ENCODE results near the gene OR1M1.

The OR1M1 gene

GRCh38 chr19:9086761-9087160, at the start of gene OR1M1:
Gene OR1M1 (plus strand): TSS chr19:9087061. CDS start chr19:9093245, 6,184 bp downstream.
- DNase-seq (ENCODE audit: low read depth), result no peak
- H3K4me3 ChIP-seq (ENCODE audit: low read length), result no peak within 1 kb of the TSS
- TF ChIP-seq CTCF (IDR thresholded peaks at IDR 0.05; ENCODE audit: insufficient read depth, low read depth, low read length, missing control alignments), result no peak

GRCh38 chr19:9037400-9038062, 49.3 kb upstream of the OR1M1 start:
- DNase-seq (ENCODE audit: low read depth), result no peak
- TF ChIP-seq CTCF (IDR thresholded peaks at IDR 0.05; ENCODE audit: insufficient read depth, low read depth, low read length, missing control alignments), result no peak
- no peak overlapping the region for H3K4me3 ChIP-seq (ENCODE audit: low read length)

GRCh38 chr19:9039728-9040127, 47.1 kb upstream of the OR1M1 start:
- no peak overlapping the region for H3K4me3 ChIP-seq (ENCODE audit: low read length)
- peak; percentile 20 for DNase-seq (ENCODE audit: low read depth)
- no peak for TF ChIP-seq CTCF (IDR thresholded peaks at IDR 0.05; ENCODE audit: insufficient read depth, low read depth, low read length, missing control alignments)

GRCh38 chr19:9040131-9040530, 46.7 kb upstream of the OR1M1 start:
- DNase-seq (ENCODE audit: low read depth), result no peak
- TF ChIP-seq CTCF (IDR thresholded peaks at IDR 0.05; ENCODE audit: insufficient read depth, low read depth, low read length, missing control alignments), result no peak
- no peak overlapping the region for H3K4me3 ChIP-seq (ENCODE audit: low read length)

GRCh38 chr19:9041023-9041422, 45.8 kb upstream of the OR1M1 start:
- no peak for TF ChIP-seq CTCF (IDR thresholded peaks at IDR 0.05; ENCODE audit: insufficient read depth, low read depth, low read length, missing control alignments)
- DNase-seq (ENCODE audit: low read depth), result no peak
- no peak overlapping the region for H3K4me3 ChIP-seq (ENCODE audit: low read length)

- no peak for DNase-seq (ENCODE audit: low read depth)
- TF ChIP-seq CTCF (IDR thresholded peaks at IDR 0.05; ENCODE audit: insufficient read depth, low read depth, low read length, missing control alignments), result no peak
Observed at GRCh38 chr19:9043524-9043923, 43.3 kb upstream of the OR1M1 start.

GRCh38 chr19:9044449-9044848, 42.4 kb upstream of the OR1M1 start:
- TF ChIP-seq CTCF (IDR thresholded peaks at IDR 0.05; ENCODE audit: insufficient read depth, low read depth, low read length, missing control alignments), result no peak
- no peak overlapping the region for H3K4me3 ChIP-seq (ENCODE audit: low read length)
- DNase-seq (ENCODE audit: low read depth), result no peak

More at GRCh38 chr19:9043524-9043923, 43.3 kb upstream of the OR1M1 start:
- no peak overlapping the region for H3K4me3 ChIP-seq (ENCODE audit: low read length)

All from epithelial cell of esophagus (primary cell).